IPS DF 6.9 (cell line): ENCODE data around the gene KBTBD7.

Experiments used
- DNase-seq: peaks from one replicate; pipeline ENCODE4 v3.0.0-alpha.2; 2013; ENCODE audit warnings: low read depth, low spot score
- H3K27ac ChIP-seq: one replicate; pipeline ENCODE4 v1.5.1; 2013; ENCODE audit warnings: low read length, control low read depth
- H3K27me3 ChIP-seq: 2 replicates; pipeline ENCODE4 v1.6.1; 2013; ENCODE audit warnings: mild to moderate bottlenecking, low read length; ENCODE audit not compliant: control insufficient read depth, insufficient read depth
- H3K36me3 ChIP-seq: 2 replicates; pipeline ENCODE4 v1.6.1; 2013; ENCODE audit warnings: low read length; ENCODE audit not compliant: control insufficient read depth, insufficient read depth
- H3K4me1 ChIP-seq: 2 replicates; pipeline ENCODE4 v1.6.1; 2013; ENCODE audit warnings: low read length; ENCODE audit not compliant: control insufficient read depth, insufficient read depth
- H3K4me3 ChIP-seq: 2 replicates; pipeline ENCODE4 v1.5.1; 2013; ENCODE audit warnings: mild to moderate bottlenecking, low read length
- H3K9me3 ChIP-seq: 2 replicates; pipeline ENCODE4 v1.6.1; 2013; ENCODE audit warnings: low read length, inconsistent platforms; ENCODE audit not compliant: control insufficient read depth, insufficient read depth
- WGBS: extraction: QIAGEN DNeasy Blood & Tissue Kit; methylation state at CpG from one replicate; pipeline ENCODE4 v1.1.7; 2013; ENCODE audit warnings: mixed read lengths, missing lambda C conversion rate; ENCODE audit not compliant: insufficient read length, insufficient coverage; 5-methylcytosine and 5-hydroxymethylcytosine counted together

Gene KBTBD7

GRCh38 chr13:41193919-41194824 is at the start of gene KBTBD7:
KBTBD7 (minus strand) TSS chr13:41194569; CDS start chr13:41194257, 312 bp downstream.
- Histone ChIP-seq H3K4me3 (peak within 1 kb of the TSS; percentile 49), H3K36me3 (no peaks in the 10 kb centered on the region), H3K4me1 (peaks cover 2% of the 10 kb centered on the region; the same call in 1 of the 2 replicates), H3K9me3 (no peaks in the 10 kb centered on the region), H3K27me3 (no peaks in the 10 kb centered on the region), H3K27ac (no peak within 1 kb of the TSS)
- peak; percentile 72 for DNase-seq
- WGBS, result no CpG with 5 or more reads among the region's 66 CpGs

GRCh38 chr13:41241626-41242025 is 47.3 kb upstream of the KBTBD7 start:
- H3K4me3 ChIP-seq, result no peak overlapping the region
- WGBS, result no CpG with 5 or more reads among the region's 4 CpGs
- no peaks in the 10 kb centered on the region for H3K27me3 ChIP-seq
- no peaks in the 10 kb centered on the region for H3K9me3 ChIP-seq
- H3K4me1 ChIP-seq, result no peaks in the 10 kb centered on the region
- no peak overlapping the region for H3K27ac ChIP-seq
- DNase-seq, result no peak
- no peaks in the 10 kb centered on the region for H3K36me3 ChIP-seq

- no peak overlapping the region for H3K27ac ChIP-seq
- H3K4me3 ChIP-seq, result no peak overlapping the region
- no peak for DNase-seq
- no peaks in the 10 kb centered on the region for H3K36me3 ChIP-seq
- no peaks in the 10 kb centered on the region for H3K9me3 ChIP-seq
- H3K27me3 ChIP-seq, result no peaks in the 10 kb centered on the region
- H3K4me1 ChIP-seq, result no peaks in the 10 kb centered on the region
- no CpG with 5 or more reads among the region's 1 CpG for WGBS
These were observed 42.0 kb upstream of the KBTBD7 start for GRCh38 chr13:41236369-41236768.

- no peak for DNase-seq
- Histone ChIP-seq H3K4me1 (no peaks in the 10 kb centered on the region), H3K4me3 (no peak overlapping the region), H3K27ac (no peak overlapping the region), H3K36me3 (no peaks in the 10 kb centered on the region), H3K27me3 (no peaks in the 10 kb centered on the region), H3K9me3 (no peaks in the 10 kb centered on the region)
- no CpG with 5 or more reads among the region's 4 CpGs for WGBS
These were observed 38.5 kb upstream of the KBTBD7 start for GRCh38 chr13:41232578-41233480.

- H3K9me3 ChIP-seq, result no peaks in the 10 kb centered on the region
- no peak overlapping the region for H3K4me3 ChIP-seq
- H3K27me3 ChIP-seq, result no peaks in the 10 kb centered on the region
- H3K27ac ChIP-seq, result no peak overlapping the region
- DNase-seq, result no peak
- no peaks in the 10 kb centered on the region for H3K4me1 ChIP-seq
- no peaks in the 10 kb centered on the region for H3K36me3 ChIP-seq
- no CpG with 5 or more reads among the region's 3 CpGs for WGBS
These were observed 37.4 kb upstream of the KBTBD7 start for GRCh38 chr13:41231786-41232185.

GRCh38 chr13:41231025-41231677 is 36.8 kb upstream of the KBTBD7 start:
- no peak for DNase-seq
- Histone ChIP-seq H3K27ac (no peak overlapping the region), H3K27me3 (no peaks in the 10 kb centered on the region), H3K9me3 (no peaks in the 10 kb centered on the region), H3K4me1 (no peaks in the 10 kb centered on the region), H3K4me3 (no peak overlapping the region), H3K36me3 (no peaks in the 10 kb centered on the region)
- no CpG with 5 or more reads among the region's 2 CpGs for WGBS

GRCh38 chr13:41229356-41229755 is 35.0 kb upstream of the KBTBD7 start:
- DNase-seq, result no peak
- H3K4me3 ChIP-seq, result no peak overlapping the region
- no peaks in the 10 kb centered on the region for H3K27me3 ChIP-seq
- H3K4me1 ChIP-seq, result no peaks in the 10 kb centered on the region
- no peaks in the 10 kb centered on the region for H3K36me3 ChIP-seq
- no peaks in the 10 kb centered on the region for H3K9me3 ChIP-seq
- no peak overlapping the region for H3K27ac ChIP-seq

- Histone ChIP-seq H3K27me3 (no peaks in the 10 kb centered on the region), H3K27ac (no peak overlapping the region), H3K36me3 (no peaks in the 10 kb centered on the region), H3K9me3 (no peaks in the 10 kb centered on the region), H3K4me1 (no peaks in the 10 kb centered on the region), H3K4me3 (no peak overlapping the region)
- no peak for DNase-seq
- no CpG with 5 or more reads among the region's 7 CpGs for whole genome bisulfite sequencing
These were observed 30.0 kb upstream of the KBTBD7 start for GRCh38 chr13:41224113-41225110.

GRCh38 chr13:41222259-41222852 is 28.0 kb upstream of the KBTBD7 start:
- H3K27ac ChIP-seq, result no peak overlapping the region
- H3K27me3 ChIP-seq, result no peaks in the 10 kb centered on the region
- DNase-seq, result peak; percentile 50
- H3K9me3 ChIP-seq, result no peaks in the 10 kb centered on the region
- no peak overlapping the region for H3K4me3 ChIP-seq
- WGBS, result no CpG with 5 or more reads among the region's 6 CpGs
- no peaks in the 10 kb centered on the region for H3K4me1 ChIP-seq
- no peaks in the 10 kb centered on the region for H3K36me3 ChIP-seq
